Activated T-helper 1 cell treated with anti-CD3 and anti-CD28 coated beads, Interleukin-12 subunit alpha, Interleukin-12 subunit beta, Interleukin-2, Interleukin-4 antibody, amounts not matched to agents 30 ng/mL and 10 ng/mL and 1 ng/mL, durations not matched to agents 14 hours and 24 hours and 36 hours (primary cell): Measurements from ENCODE around the gene SYMPK. TPM values are rescaled to one million over a fixed set of nuclear protein-coding genes. Genes with fewer than 3 reads are reported as not detected.

Source experiments
- DNase-seq: peaks from one replicate; pipeline ENCODE4 v3.0.0; 2021; ENCODE audit warnings: low spot score
- H3K27ac Mint-ChIP-seq: one replicate; pipeline ENCODE4 v1.8.0; 2021; ENCODE audit warnings: mild to moderate bottlenecking, mixed read lengths
- H3K27me3 Mint-ChIP-seq: one replicate; pipeline ENCODE4 v1.8.0; 2022; ENCODE audit warnings: mild to moderate bottlenecking, moderate library complexity, mixed read lengths; ENCODE audit not compliant: insufficient read depth
- H3K36me3 Mint-ChIP-seq: one replicate; pipeline ENCODE4 v1.8.0; 2021; ENCODE audit warnings: low read depth, mixed read lengths
- H3K4me1 Mint-ChIP-seq: one replicate; pipeline ENCODE4 v1.8.0; 2021; ENCODE audit warnings: low read depth, mixed read lengths
- H3K4me3 Mint-ChIP-seq: one replicate; pipeline ENCODE4 v1.8.0; 2021; ENCODE audit warnings: mild to moderate bottlenecking, moderate library complexity, mixed read lengths
- H3K9me3 Mint-ChIP-seq: one replicate; pipeline ENCODE4 v1.8.0; 2021; ENCODE audit warnings: mixed read lengths
- intact Hi-C: fragments of 100-400 bp; cut with micrococcal nuclease; formaldehyde crosslinking; loops from one replicate; pipeline ENCODE4 v1.15.1; 2024
- total RNA-seq: library from RNA; stranded (reverse); gene quantifications from 2 replicates; pipeline ENCODE4 v1.2.3, GENCODE V29; 2022

SYMPK gene
- total RNA-seq, 1 donor from 2014 or later, result 118 TPM

DNA sequence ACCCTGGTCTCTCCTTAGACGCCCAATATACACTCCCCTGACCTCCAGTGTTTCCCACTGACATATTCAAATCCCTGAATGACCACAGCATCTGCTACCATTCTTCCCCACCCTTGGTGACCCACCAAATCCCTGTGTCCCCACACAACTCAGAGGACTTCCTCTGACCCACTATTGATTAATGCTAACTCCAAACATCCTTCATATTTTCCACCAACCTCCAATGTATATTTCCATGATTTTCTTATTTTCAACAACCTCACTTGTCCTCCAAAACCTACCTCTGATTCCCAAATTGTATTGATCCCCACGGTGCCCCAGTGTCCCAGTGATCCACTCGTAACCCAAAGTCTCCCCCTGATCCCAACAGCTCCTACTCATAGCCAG lies 69.8 kb downstream of the SYMPK start:
- H3K9me3 Mint-ChIP-seq, result no peaks in the 10 kb centered on the region
- peaks cover 17% of the 10 kb centered on the region for H3K36me3 Mint-ChIP-seq
- H3K27ac Mint-ChIP-seq, result peak overlapping the region; percentile 95
- peaks cover 52% of the 10 kb centered on the region for H3K27me3 Mint-ChIP-seq
- peak overlapping the region; percentile 80 for H3K4me3 Mint-ChIP-seq
- H3K4me1 Mint-ChIP-seq, result peaks cover 30% of the 10 kb centered on the region
- intact Hi-C loops, result loop anchor here (1.0 to 10.0 kb wide), 8 partner anchors 14 to 792 kb away; partner anchors contain the start of genes FBXO46, QPCTL, RELB and SYMPK
- DNase-seq, result no peak

DNA sequence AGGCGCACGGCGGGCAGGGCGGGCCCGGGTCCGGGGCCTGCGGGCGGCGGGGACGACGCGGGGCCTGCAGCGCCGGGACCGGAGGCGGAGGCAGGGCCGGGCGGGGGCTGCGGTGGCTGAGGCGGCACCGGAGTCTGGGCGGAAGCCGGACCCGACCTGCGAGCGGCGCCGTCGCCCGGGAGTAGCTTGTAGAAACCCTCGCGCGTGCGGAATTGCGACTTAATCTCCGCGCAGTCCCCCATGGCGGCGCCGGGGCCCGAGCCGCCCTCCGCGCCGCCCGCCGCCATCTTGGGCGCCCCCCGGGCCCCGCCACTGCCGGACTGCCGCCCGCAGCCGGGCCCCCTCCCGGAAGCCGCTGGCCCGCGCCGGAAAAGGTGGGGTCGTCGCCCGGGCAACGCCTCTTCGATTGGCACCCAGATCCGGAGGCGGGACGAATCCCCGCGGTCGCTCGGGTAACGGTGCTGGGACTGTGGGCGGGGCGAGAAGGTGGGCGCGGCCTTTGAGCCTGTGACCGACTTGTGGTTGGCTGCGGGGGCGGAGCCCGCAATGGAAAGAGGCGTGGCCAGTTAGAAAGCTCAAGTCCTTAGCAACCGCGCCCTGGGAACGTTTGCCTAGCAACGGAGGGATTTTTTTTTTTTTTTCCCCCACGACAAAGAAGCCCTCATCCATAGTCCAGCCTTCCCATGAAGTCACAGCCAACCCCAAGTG lies 70.3 kb downstream of the SYMPK start, which contains the start of gene DMWD:
DMWD (minus strand) TSS at position 376 of the 708 bp plus-strand sequence; CDS start at position 287, 89 bp downstream.
- Mint-ChIP-seq H3K4me3 (peak within 1 kb of the TSS; percentile 89), H3K27me3 (peaks cover 52% of the 10 kb centered on the region), H3K27ac (peak within 1 kb of the TSS; percentile 95), H3K36me3 (peaks cover 20% of the 10 kb centered on the region), H3K4me1 (peaks cover 30% of the 10 kb centered on the region), H3K9me3 (no peaks in the 10 kb centered on the region)
- intact Hi-C loops, result loop anchor here (1.0 to 10.0 kb wide), 9 partner anchors 13 to 792 kb away; partner anchors contain the start of genes CCDC61, FBXO46, QPCTL and RELB
- DNase-seq, result peak; percentile 99

DNA sequence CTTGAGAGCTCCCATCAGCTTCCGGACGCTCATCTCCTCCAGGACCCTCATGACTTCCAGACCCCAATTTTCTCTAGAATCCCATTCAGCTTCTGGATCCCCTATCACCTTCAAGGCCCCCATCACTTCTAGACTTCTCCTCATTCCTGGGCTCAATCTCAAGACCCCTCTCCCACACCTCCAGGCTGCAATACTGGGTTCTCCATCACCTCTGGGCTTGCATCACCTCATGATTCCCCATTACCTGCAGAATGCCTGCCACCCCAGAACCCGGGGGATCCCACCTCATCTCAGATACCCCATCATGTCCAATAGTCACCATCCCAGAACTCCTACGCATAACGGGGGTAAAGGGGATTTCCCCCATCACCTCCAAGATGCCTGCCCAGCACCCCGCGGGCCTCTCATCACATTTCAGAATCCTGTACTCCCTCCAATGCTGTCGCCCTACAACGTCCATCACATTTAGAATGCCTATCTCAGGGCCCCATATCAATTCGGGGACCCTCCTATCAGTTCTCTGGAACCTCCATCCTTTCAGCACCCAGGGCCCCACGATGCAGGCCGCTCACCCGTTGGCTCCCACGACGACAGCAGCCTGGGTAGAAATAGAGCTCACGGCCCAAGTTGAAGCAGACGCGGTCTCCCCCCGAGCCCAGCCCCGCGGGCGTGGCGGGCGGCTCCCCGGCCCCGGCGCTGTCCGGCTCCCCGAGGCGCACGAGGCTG lies 71.0 kb downstream of the SYMPK start:
- peaks cover 30% of the 10 kb centered on the region for H3K4me1 Mint-ChIP-seq
- H3K4me3 Mint-ChIP-seq, result peak overlapping the region; percentile 89
- no peaks in the 10 kb centered on the region for H3K9me3 Mint-ChIP-seq
- peaks cover 52% of the 10 kb centered on the region for H3K27me3 Mint-ChIP-seq
- intact Hi-C loops, result loop anchor here (1.0 to 10.0 kb wide), 5 partner anchors 61 to 791 kb away; partner anchors contain the start of genes CCDC61, FBXO46, QPCTL and RELB
- H3K27ac Mint-ChIP-seq, result peak overlapping the region; percentile 84
- DNase-seq, result no peak
- peaks cover 26% of the 10 kb centered on the region for H3K36me3 Mint-ChIP-seq

DNA sequence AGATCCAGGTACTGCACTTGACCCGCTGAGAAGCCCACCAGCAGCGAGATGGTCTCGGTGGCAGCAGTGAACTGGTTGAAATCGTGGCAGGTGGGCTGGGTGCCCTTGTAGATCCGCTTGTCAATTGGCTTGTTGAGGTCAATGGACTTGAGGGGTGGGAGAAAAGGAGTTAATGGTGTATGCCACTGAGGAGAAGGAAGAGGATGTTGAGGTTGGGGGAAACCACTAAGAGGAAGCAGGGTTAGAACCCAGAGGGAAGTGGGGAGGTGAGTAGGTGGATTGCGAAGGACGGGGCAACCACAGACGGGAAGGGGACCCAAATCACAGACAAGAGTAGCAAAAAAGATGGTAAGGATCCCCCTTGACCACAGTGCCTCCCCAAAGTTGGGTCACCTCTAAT lies 72.0 kb downstream of the SYMPK start:
- intact Hi-C loops, result loop anchor here (10.0 kb wide), 1 partner anchor 474 kb away; no protein-coding TSS in a partner anchor
- Mint-ChIP-seq H3K27me3 (peaks cover 45% of the 10 kb centered on the region), H3K36me3 (peaks cover 30% of the 10 kb centered on the region), H3K9me3 (no peaks in the 10 kb centered on the region), H3K4me1 (peaks cover 30% of the 10 kb centered on the region), H3K27ac (peak overlapping the region; percentile 61), H3K4me3 (peak overlapping the region; percentile 89)
- DNase-seq, result peak; percentile 52

DNA sequence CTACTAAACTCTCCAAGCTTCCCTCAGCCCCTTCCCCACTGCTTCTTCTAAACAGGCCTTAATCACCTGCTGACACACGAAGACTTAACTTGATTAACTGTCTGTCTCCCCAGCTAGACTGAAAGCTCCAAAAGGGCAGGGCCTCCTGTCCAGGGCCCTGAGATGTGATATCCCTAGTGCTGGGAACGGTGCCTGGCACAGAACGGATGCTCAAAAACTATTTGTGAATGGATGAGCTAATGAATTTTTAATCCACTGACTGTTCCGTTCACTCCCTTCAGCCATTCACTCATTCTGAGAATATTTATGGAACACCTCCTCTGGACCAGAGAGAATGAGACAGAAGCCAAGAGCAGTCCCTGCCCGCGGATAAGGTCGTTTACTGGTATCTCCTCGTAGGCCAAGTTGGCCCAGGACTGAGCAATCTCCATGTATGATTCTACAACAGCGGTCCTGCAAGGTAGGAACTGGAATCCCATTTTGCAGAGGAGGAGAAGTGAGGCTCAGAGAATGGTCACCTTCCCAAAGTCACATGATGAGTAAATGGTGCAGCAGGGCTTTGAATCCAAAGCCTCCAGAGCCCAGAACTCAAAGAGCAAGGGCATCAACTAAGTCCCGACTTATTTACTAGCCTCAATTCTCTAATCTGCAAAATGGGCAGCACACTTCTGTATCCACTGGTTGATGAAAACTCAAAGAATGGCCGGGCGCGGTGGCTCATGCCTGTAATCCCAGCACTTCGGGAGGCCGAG lies 73.7 kb downstream of the SYMPK start:
- peaks cover 35% of the 10 kb centered on the region for H3K27me3 Mint-ChIP-seq
- no peak overlapping the region for H3K27ac Mint-ChIP-seq
- no peaks in the 10 kb centered on the region for H3K9me3 Mint-ChIP-seq
- peaks cover 30% of the 10 kb centered on the region for H3K4me1 Mint-ChIP-seq
- no peak for DNase-seq
- H3K36me3 Mint-ChIP-seq, result peaks cover 32% of the 10 kb centered on the region
- intact Hi-C loops, result no loop called here
- H3K4me3 Mint-ChIP-seq, result no peak overlapping the region

DNA sequence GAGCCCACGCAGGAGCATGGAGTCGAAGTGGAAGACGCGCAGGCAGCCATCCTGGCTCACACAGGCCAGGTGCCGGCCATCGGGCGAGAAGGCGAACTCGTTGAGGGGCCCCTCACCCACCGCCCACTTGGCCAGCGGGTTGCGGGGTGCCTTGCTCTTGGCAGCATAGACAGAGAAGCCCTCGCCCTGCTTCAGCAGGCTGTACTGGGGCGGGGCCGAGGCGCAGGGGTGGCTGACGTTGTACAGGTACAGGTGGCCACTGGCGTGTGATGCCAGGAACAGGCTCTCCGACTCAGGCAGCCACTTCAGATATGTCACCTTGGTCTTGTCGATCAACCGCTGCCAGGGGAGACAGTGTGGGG lies 76.4 kb downstream of the SYMPK start:
- peaks cover 9% of the 10 kb centered on the region for H3K4me1 Mint-ChIP-seq
- no peaks in the 10 kb centered on the region for H3K9me3 Mint-ChIP-seq
- peaks cover 30% of the 10 kb centered on the region for H3K36me3 Mint-ChIP-seq
- DNase-seq, result no peak
- H3K27ac Mint-ChIP-seq, result no peak overlapping the region
- H3K27me3 Mint-ChIP-seq, result peaks cover 22% of the 10 kb centered on the region
- H3K4me3 Mint-ChIP-seq, result no peak overlapping the region
- intact Hi-C loops, result no loop called here

DNA sequence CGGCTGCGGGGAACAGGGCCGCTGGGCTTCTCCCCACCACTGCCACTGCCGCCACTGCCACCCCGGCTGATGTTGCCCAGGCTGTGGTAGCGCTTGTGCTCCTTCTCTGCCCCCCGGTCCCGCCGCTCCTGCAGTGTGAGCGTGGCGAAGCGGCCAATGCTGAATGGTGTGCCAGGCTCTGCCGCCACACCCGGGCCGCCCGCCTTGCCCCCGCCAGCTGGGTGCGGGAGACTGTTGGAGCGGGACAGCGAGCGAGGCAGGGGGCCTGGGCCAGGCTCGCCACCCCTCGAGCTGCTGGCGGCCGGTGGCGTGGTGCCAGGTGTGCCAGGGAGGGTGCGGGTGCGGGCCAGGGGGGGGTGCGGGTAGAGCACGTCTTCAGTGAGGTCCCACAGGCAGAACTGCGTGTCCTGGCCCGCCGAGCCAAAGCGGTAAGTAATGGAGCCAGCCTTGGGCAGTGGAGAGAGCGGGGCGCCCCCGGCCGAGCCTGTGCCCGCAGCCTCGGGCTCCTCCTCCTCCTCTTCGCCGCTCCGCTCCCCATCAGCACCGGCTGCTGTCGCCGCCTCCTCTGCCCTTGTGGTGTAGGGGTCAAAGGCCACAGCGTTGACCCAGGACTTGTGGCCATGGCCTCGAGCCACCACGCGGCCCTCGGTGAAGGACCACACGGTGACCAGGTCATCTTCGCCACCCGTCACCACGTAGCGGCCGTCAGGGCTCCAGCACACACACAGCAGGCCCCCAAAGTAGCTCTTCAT lies 77.0 kb downstream of the SYMPK start:
- H3K4me3 Mint-ChIP-seq, result no peak overlapping the region
- intact Hi-C loops, result no loop called here
- H3K27me3 Mint-ChIP-seq, result peaks cover 25% of the 10 kb centered on the region
- H3K9me3 Mint-ChIP-seq, result no peaks in the 10 kb centered on the region
- H3K4me1 Mint-ChIP-seq, result peaks cover 4% of the 10 kb centered on the region
- H3K27ac Mint-ChIP-seq, result no peak overlapping the region
- no peak for DNase-seq
- peaks cover 30% of the 10 kb centered on the region for H3K36me3 Mint-ChIP-seq

DNA sequence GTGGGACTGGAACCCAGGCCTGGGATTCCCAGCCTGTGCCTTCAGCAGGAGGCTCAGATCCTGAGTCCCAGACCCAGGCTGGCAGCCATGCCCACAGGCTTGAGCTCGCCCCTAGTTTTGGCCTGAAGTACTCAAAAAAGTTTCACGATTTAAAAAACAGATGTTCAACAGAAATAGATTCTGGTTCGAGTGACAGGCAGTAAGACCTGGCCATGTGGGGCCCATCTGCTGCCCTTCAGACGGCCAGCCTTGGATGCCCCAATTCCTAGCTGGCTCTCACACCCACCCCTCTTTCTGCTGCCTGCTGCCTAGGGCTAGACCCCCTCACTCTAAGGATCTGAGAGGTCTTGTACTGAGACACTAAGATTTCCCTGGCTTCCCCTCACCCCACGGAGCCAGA lies 77.8 kb downstream of the SYMPK start:
- H3K27ac Mint-ChIP-seq, result no peak overlapping the region
- no peak overlapping the region for H3K4me3 Mint-ChIP-seq
- peaks cover 30% of the 10 kb centered on the region for H3K36me3 Mint-ChIP-seq
- peaks cover 30% of the 10 kb centered on the region for H3K27me3 Mint-ChIP-seq
- no peak for DNase-seq
- intact Hi-C loops, result no loop called here
- H3K4me1 Mint-ChIP-seq, result no peaks in the 10 kb centered on the region
- H3K9me3 Mint-ChIP-seq, result no peaks in the 10 kb centered on the region

DNA sequence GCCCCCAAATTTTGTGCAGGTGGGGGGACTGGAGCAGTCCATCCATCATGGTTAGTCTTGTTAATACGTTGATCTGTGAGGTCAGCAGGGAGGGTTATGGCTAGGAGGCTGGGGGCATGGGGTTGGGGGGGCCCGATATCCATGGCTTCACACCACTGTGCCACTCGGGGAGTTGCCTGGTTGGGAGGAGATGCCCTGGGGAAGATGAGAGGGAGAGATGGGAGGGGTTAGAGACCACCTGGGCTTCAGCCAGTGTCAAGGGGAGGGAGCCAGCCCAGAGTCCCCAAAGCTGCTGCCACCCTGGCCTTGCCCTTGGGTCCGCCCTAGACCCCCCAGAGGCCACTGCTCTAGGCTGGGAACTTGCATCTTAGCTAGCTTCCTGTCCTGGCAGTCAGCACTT lies 78.9 kb downstream of the SYMPK start:
- peaks cover 33% of the 10 kb centered on the region for H3K27me3 Mint-ChIP-seq
- intact Hi-C loops, result no loop called here
- H3K36me3 Mint-ChIP-seq, result peaks cover 29% of the 10 kb centered on the region
- no peak overlapping the region for H3K4me3 Mint-ChIP-seq
- no peak overlapping the region for H3K27ac Mint-ChIP-seq
- peaks cover 8% of the 10 kb centered on the region for H3K4me1 Mint-ChIP-seq
- no peaks in the 10 kb centered on the region for H3K9me3 Mint-ChIP-seq
- no peak for DNase-seq

DNA sequence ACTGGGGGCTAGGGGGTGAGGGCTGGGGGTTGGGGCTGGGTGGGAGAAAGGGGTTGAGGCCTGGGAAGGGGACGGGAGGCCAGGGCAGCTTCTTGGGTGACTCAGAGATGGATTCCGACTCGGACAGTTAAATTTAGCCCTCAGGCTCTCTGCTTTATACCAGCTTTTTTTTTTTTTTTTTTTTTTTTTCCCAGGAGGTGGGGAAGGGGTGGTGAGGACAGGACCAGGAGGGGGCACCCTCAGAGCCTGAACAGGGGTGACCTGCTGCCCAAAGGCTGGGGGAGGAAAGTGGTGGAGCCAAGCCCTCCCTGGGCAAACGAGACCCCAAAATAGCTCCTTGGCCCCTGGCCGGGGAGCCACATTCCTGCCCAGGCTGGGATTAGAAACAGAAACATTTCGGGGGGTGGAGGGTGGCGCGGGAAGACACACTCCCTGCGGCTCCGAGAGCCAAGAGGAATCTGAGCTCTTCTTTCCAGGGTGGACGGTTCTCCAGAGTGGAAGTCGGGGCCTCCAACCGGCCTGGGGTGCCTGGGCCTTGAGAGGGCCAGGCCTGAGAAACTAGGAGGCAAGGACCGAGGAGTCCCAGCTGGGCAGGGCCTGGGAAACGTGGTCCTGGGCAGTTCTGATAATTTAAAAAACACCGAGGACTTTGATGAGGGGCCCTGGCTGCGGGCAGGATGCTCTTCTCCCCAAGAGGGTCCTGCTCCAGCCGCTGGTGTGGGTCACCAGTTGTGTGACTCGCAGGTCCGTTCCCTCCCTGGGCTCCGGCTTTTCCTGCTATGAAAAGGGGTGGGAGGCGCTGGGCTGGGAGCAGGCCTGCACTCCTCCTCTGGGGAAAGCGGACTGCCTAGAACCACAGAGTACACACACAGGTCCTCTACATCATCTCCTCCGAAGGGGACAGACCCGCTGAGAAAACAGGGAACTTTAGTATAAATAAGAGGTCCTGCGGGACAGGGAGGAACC lies 79.8 kb downstream of the SYMPK start:
- H3K36me3 Mint-ChIP-seq, result peaks cover 21% of the 10 kb centered on the region
- peaks cover 16% of the 10 kb centered on the region for H3K4me1 Mint-ChIP-seq
- no peak overlapping the region for H3K4me3 Mint-ChIP-seq

DNA sequence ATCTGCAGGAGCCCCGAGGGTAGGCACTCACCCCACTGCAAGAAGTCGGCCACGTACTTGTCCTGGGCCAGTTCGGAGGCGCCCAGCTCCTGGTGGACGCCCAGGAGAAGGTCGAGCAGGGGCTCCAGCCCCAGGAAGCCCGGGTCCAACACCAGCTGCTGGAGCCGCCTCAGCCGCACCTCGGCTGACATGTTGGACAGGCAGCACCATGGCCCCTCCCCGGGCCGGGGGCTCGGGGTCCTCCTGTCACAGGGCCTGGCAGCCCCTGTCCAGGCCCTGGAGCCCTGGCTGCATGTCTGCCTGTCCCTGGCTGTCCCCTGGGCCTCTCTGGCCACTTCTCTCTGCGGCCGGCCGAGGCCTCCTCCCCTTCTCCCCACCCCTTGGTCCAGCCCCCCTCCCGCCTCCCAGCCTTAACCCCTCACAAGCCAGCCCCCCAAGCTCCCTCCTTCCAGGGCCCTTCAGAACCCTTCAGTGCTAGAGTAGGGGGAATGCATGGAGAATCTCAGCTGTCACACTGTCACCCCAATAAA lies 80.7 kb downstream of the SYMPK start, which contains the start of gene DMPK:
DMPK (minus strand) TSS at position 329 of the 530 bp plus-strand sequence; CDS start at position 191, 138 bp downstream.
- peaks cover 16% of the 10 kb centered on the region for H3K4me1 Mint-ChIP-seq
- H3K27me3 Mint-ChIP-seq, result peaks cover 18% of the 10 kb centered on the region
- H3K4me3 Mint-ChIP-seq, result no peak within 1 kb of the TSS
- no peak within 1 kb of the TSS for H3K27ac Mint-ChIP-seq
- DNase-seq, result no peak
- intact Hi-C loops, result no loop called here
- H3K36me3 Mint-ChIP-seq, result peaks cover 15% of the 10 kb centered on the region
- H3K9me3 Mint-ChIP-seq, result no peaks in the 10 kb centered on the region

More for the DNA sequence above, 79.8 kb downstream of the SYMPK start:
- Mint-ChIP-seq H3K9me3 (no peaks in the 10 kb centered on the region), H3K27me3 (peaks cover 26% of the 10 kb centered on the region), H3K27ac (no peak overlapping the region)
- no peak for DNase-seq
- intact Hi-C loops, result no loop called here
